CD4-positive, alpha-beta T cell treated with Interleukin-21 for 1 hour (primary cell): ENCODE results near the gene CYP21A2.
A peak's percentile ranks its signal among the peaks of the same experiment; 100 is the strongest.

Experiments
- DNase-seq: peaks from one replicate; pipeline ENCODE4 v3.0.0-alpha.2; 2020

CYP21A2 gene

DNA sequence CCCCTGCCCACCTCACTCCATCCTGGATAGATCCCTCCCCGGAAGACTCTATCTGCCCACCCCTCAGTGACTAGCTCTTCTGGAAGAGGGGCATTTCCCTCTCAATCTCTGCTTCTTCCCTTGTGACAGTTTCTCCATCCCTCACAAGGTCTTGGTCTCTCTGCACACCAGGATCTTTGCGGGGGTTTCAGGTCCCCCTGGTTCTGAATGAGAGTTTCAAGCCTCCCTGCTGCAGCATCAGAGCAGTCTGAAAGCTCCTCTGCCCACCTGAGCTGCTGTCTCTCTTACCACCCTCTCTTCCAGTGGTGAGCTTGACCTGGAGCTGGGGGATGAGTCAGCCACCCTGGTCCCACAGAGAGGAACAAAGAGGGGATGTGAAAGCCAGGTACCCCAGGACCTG, 46.6 kb downstream of the CYP21A2 start:
- DNase-seq: no peak

DNA sequence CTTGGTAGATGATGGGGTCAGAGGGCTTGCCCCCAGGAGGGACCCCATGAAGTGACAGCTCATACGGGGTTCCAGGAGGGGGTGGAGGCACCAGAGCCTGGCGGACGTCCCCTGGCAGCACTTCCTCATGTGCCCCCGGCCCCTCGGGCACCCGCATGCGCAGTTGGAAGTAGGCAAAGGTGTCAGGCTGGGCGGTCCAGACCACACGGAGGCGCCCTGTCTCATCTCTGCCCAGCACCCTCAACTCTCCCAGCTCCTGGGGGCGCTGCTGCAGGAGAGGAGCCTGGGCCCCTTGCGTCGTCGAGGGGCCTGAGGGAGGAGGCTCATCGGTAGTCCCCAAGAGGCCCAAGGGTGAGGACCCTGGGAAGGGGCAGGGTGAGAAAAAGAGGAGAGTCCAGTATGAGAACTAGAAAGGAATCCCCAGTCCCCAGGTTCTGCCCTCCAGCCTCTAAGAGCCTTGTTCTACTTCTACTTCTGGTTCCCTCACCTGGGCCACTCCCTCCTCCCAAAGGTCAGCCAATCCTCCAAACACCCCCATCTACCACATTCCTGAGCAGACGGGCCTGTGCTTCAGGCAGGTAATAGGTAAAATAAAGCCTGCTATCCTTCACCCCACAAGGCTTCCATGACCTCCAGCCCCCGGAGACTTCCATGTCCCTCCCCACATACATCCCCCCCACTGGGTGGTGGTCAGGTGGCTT, 47.7 kb downstream of the CYP21A2 start:
- DNase-seq: no peak

DNA sequence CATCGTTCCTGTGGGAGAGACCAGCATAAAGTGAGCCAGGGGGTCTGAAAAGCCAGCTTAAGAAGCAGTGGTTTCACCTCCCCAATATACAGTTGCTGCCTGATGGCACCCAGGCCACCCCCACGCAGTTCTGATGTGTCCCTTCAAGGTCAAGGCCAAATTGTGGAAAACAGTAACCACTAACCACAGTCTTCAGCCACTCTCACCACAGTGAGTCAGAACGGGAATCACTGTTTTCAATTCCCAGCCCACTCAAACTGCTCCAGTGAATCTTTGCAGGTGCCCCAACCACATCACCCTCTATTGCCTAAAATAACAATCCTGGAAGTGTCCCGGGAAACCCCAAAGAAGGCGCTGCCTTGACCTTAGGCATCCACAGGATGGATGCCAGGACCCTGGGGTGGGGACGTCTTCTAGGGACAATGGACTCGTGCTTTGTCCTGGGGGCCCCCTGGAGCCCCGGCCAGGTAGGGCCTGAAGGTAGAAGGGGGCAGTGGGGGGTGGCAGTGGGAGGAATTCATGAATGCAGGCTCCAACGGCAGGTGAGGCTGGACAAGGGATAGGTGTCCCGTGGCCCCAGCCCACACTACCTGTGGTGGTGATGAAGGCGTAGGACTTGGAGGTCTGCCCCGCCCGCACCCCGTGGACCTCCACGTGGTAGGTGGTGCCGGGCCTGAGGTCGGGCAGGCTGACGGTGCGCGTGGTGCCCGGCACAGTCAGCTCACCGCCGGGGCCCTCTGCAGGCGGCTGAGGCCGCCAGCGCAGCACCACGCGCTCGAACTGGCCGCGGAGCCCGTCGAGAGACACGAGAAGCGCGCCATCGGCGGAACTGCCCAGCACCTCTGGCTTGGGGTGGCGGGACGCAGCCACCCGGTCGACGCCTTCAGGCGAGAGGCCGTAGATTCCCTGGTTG, 48.7 kb downstream of the CYP21A2 start:
- DNase-seq: no peak

DNA sequence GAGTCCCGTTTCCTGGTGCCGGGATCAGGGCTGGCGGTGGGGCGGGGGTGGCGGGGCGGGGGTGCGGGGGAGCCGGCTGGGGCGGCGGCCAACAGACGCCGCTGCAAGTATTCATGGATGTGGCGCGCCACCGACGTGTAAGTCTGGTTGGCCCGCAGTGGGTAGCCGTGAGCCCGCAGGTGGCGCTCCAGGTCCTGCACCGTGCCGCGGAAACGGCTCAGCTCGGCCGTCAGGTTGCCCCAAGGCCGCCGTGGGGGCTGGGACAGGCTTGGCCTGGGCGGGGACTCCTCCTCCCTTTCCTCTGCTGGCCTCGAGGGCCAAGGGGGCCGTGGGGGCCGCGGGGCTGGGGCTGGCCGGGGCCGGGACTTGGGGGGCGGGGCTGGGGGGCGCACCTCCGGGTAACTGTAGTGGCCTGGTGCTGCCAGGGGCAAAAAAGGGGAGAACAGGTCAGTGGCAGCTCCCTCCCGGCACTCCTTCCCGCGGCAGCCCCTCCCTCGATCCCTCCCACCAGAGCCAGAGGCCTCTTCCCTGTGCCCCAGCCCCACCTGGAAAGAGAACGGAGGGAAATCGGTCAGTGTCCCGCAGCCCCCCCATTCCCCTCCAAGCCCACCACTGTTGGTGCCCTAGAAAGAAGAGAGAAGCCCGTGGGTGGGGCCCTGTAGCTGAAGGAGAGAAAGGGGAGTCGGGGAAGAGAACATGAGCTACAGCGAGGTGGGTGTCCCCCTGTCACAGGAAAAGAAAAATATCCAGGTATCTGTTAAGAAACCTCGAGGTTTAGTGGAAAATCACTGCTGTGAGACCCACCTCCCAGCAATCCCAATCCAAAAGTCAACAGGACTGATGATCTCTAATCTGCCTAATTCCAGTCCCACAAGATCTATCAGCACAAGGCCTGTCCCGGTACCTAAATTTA, 49.6 kb downstream of the CYP21A2 start:
- peak; percentile 70 for DNase-seq

DNA sequence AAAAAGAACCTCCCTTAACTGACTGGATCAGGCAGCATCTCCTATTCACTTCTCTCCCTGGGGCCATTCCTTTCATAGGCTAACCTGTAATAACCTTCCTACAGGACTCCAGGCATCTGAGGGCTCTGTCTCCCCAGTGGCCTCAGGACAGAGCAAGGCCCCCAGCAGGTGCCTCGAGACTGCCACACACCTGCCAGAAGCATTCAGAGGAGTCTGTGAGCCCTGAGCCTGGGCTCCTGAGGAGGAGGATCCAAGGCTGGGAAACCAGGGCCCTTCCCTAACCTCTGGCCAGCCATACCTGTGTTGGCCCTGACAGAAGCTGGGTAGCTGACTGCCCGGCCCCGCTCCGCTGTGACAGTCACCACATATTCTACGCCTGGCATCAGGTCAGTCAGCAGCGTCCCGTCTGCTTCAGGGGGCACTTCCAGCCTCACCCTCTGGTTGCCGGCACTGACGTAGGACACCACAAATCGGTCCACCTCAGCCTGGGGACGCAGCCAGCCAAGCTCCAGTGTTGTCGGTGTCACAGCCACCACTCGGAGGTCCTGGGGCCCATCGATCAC, 50.4 kb downstream of the CYP21A2 start:
- no peak for DNase-seq

DNA sequence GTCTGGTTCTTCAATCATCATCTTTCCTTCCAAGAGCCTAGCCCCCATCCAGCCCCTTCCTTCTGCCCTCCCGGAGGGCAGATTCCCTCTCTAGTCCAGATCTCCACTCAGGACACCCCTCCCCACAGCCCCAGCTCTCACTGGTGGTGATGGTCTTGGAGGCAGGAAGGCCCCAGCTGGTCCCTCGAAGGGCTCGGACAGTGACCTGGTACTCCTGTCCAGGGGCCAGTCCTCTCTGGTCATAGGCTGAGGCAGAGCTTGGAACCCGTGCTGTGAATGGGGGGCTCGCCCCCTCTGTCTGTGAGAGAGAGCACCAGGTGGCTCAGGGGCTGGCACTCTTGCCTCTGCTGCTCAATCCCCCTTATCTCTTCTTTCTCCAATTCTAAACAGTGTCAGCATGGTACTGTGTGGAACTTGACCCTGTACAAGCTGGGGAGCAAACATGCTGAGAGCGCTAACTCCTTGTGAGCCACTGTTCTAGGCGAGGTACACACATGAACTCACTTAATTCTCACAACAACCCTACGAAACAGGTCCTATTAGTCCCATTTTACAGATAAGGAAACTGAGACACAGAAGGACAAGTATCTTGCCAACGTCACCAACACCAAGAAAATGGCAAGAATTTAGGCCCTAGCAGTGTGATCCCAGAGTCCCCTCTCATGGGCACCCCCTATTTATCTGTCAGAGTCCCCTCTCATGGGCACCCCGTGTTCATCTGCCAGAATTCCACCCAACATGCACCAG, 51.0 kb downstream of the CYP21A2 start:
- no peak for DNase-seq
